Endodermal cell (in vitro differentiated cells): ENCODE measurements around the gene CRACDL. TPM values are rescaled to one million over a fixed set of nuclear protein-coding genes. Genes with fewer than 3 reads are reported as not detected.

Experiments used
- DNase-seq: peaks from one replicate; pipeline ENCODE4 v3.0.0-alpha.2; 2017
- H3K27ac ChIP-seq: 2 replicates; pipeline ENCODE4 v1.5.1; 2013; ENCODE audit warnings: mild to moderate bottlenecking, low read depth, low read length, moderate library complexity
- H3K27me3 ChIP-seq: 2 replicates; pipeline ENCODE4 v1.6.1; 2013; ENCODE audit warnings: mild to moderate bottlenecking, low read length, moderate library complexity; ENCODE audit not compliant: insufficient read depth, control insufficient read depth, poor library complexity, severe bottlenecking
- H3K36me3 ChIP-seq: 2 replicates; pipeline ENCODE4 v1.7.0; 2013; ENCODE audit warnings: mild to moderate bottlenecking, low read length, moderate library complexity; ENCODE audit not compliant: control insufficient read depth, insufficient read depth
- H3K4me1 ChIP-seq: one replicate; pipeline ENCODE4 v1.7.0; 2013; ENCODE audit warnings: low read length; ENCODE audit not compliant: control insufficient read depth, insufficient read depth
- H3K4me3 ChIP-seq: 2 replicates; pipeline ENCODE4 v1.5.1; 2013; ENCODE audit warnings: mild to moderate bottlenecking, low read length, moderate library complexity
- H3K9ac ChIP-seq: 2 replicates; pipeline ENCODE4 v1.6.1; 2013; ENCODE audit warnings: mild to moderate bottlenecking, low read length, moderate library complexity; ENCODE audit not compliant: poor library complexity, severe bottlenecking; ENCODE audit errors: extremely low read depth
- H3K9me3 ChIP-seq: 2 replicates; pipeline ENCODE4 v1.6.1; 2013; ENCODE audit warnings: mild to moderate bottlenecking, low read length, moderate library complexity; ENCODE audit not compliant: control insufficient read depth
- H3K27ac Mint-ChIP-seq: 2 replicates; pipeline ENCODE4 v1.8.0; 2020; ENCODE audit warnings: mixed read lengths
- H3K27me3 Mint-ChIP-seq: 2 replicates; pipeline ENCODE4 v1.8.0; 2021; ENCODE audit warnings: mild to moderate bottlenecking, mixed read lengths; ENCODE audit not compliant: insufficient read depth
- H3K36me3 Mint-ChIP-seq: 2 replicates; pipeline ENCODE4 v1.8.0; 2020; ENCODE audit warnings: low read depth, mixed read lengths
- H3K4me1 Mint-ChIP-seq: 2 replicates; pipeline ENCODE4 v1.8.0; 2020; ENCODE audit warnings: mixed read lengths
- H3K4me3 Mint-ChIP-seq: 2 replicates; pipeline ENCODE4 v1.8.0; 2020; ENCODE audit warnings: mild to moderate bottlenecking, moderate library complexity, mixed read lengths
- H3K9me3 Mint-ChIP-seq: 2 replicates; pipeline ENCODE4 v1.8.0; 2020; ENCODE audit warnings: mild to moderate bottlenecking, mixed read lengths
- CTCF ChIP-seq: fragments of 200-600 bp; sonication (generic); conservative IDR thresholded peaks from 2 replicates; pipeline ENCODE4 v1.5.0; 2021; ENCODE audit warnings: antibody characterized with exemption, mild to moderate bottlenecking
- WGBS, 2 experiments: methylation state at CpG; one replicate each; pipeline versions ENCODE4 v1.1.5 to v1.1.7; 2013; ENCODE audit warnings: missing lambda C conversion rate in 2 of 2, mixed read lengths in 1 of 2; ENCODE audit not compliant: insufficient coverage in 1 of 2, insufficient read length in 1 of 2; 5-methylcytosine and 5-hydroxymethylcytosine counted together
- total RNA-seq, 2 donors: library from RNA; stranded (reverse); fragmentation: NEBNext Ultra II Directional in 1 of 2; extraction: Animal tissue kit (Norgen Biotek cat#: 25700) in 1 of 2; gene quantifications; 2 replicates in 1 of 2; 3 replicates in 1 of 2; pipeline ENCODE4 v1.2.1, GENCODE V29; 2021

CRACDL gene
- total RNA-seq, 2 donors from 2014 or later = 0.26 to 0.31 TPM

DNA sequence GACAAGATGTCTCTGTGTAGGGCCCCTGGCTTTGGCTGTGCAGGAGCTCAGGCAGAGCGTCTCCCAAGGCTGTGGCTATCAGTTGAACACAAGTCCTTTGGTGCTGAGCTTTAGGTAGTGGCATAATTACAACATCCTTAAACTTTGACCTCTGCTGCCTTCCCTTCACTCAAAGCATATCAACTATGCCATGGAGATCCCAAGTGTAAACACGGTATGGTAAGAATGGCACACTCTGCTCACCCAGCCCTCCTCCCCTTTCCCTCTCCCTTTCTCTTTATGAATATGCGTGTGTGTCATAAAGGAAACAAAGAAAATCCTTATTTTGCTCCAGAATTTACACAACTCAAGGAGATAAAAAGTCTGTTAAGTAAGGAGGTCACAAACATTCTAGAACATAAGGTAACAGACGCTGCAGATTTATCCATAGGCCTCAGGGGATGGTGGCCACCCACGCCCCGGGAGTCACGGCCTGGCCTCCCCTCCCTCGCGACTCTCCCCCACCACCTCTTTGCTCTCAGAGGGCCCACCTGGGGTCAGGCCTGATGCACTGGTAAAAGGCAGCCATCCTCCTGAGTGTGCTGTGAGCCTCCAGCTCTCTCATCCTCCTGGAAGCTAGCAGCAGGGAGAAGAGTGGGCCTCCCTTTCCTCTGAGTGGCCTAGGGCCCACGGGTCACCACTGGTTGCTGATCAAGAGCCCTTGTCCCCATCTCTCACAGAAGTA lies 67.3 kb downstream of the CRACDL start:
- no peak for DNase-seq
- Histone ChIP-seq H3K9me3 (no peaks in the 10 kb centered on the region), H3K4me1 (peaks cover 5% of the 10 kb centered on the region), H3K27ac (no peak overlapping the region), H3K9ac (no peak overlapping the region), H3K36me3 (no peaks in the 10 kb centered on the region), H3K27me3 (no peaks in the 10 kb centered on the region), H3K4me3 (no peak overlapping the region)
- Mint-ChIP-seq H3K36me3 (no peaks in the 10 kb centered on the region), H3K4me3 (no peak overlapping the region), H3K27me3 (peaks cover 4% of the 10 kb centered on the region), H3K4me1 (no peaks in the 10 kb centered on the region), H3K9me3 (no peaks in the 10 kb centered on the region), H3K27ac (no peak overlapping the region)
- TF ChIP-seq CTCF = no peak
- WGBS, 2 experiments = 87 to 91% methylated on average over 4 to 10 of the region's 10 CpGs

GRCh38 chr2:98867539-98868309 lies 68.3 kb downstream of the CRACDL start:
- Mint-ChIP-seq H3K4me1 (no peaks in the 10 kb centered on the region), H3K4me3 (no peak overlapping the region), H3K27ac (no peak overlapping the region), H3K27me3 (peaks cover 4% of the 10 kb centered on the region), H3K36me3 (no peaks in the 10 kb centered on the region), H3K9me3 (no peaks in the 10 kb centered on the region)
- H3K9me3 ChIP-seq = peaks cover 5% of the 10 kb centered on the region
- H3K27ac ChIP-seq = no peak overlapping the region
- H3K9ac ChIP-seq = no peak overlapping the region
- TF ChIP-seq CTCF = no peak
- no peak overlapping the region for H3K4me3 ChIP-seq
- DNase-seq = no peak
- H3K4me1 ChIP-seq = peaks cover 5% of the 10 kb centered on the region
- 93 to 100% methylated on average over 5 to 6 of the region's 7 CpGs for WGBS, 2 experiments
- H3K36me3 ChIP-seq = no peaks in the 10 kb centered on the region
- no peaks in the 10 kb centered on the region for H3K27me3 ChIP-seq

DNA sequence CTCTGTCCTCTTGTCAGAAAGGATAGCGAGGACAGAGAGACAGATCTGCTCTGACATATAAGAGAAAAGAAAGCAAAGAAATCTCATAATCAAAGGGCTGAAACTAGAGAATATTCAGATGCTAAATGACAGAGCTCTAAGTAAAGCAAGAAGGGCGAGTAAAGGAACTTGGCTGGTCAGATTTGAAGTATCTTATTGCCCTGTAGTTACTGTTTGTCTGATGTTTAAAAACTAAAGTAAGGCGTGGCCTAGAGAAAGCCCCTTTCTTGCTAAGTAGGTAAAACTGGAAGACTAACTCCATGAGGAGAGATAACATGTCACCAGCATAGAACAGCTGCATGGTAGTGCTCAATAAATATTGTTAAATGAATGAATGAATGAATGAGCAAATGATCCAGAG lies 70.0 kb downstream of the CRACDL start:
- DNase-seq = no peak
- Histone ChIP-seq H3K4me3 (no peak overlapping the region), H3K27me3 (no peaks in the 10 kb centered on the region), H3K9me3 (peaks cover 18% of the 10 kb centered on the region), H3K4me1 (peaks cover 5% of the 10 kb centered on the region), H3K9ac (no peak overlapping the region), H3K27ac (no peak overlapping the region), H3K36me3 (no peaks in the 10 kb centered on the region)
- Mint-ChIP-seq H3K4me3 (no peak overlapping the region), H3K4me1 (no peaks in the 10 kb centered on the region), H3K27ac (no peak overlapping the region), H3K9me3 (peaks cover 12% of the 10 kb centered on the region), H3K27me3 (peaks cover 4% of the 10 kb centered on the region), H3K36me3 (no peaks in the 10 kb centered on the region)
- WGBS, 2 experiments = 89 to 93% methylated on average over 3 of the region's 3 CpGs
- TF ChIP-seq CTCF = no peak
